Stimulated activated CD8-positive, alpha-beta memory T cell treated with anti-CD3 and anti-CD28 coated beads, Interleukin-7, amount 100 ng/mL, for 24 hours (primary cell): ENCODE results near the gene FBXO3.
"Not testable (repeated sequence)": the region's sequence is repeated elsewhere in the genome, so short reads cannot be mapped to it uniquely, and the experiment has no call there.

Experiments used
- DNase-seq: peaks from one replicate; pipeline ENCODE4 v3.0.0-alpha.2; 2020; ENCODE audit warnings: low read depth

FBXO3 gene

GRCh38 chr11:33727539-33727938, 46.8 kb downstream of the FBXO3 start:
- DNase-seq: not testable (repeated sequence)

GRCh38 chr11:33725496-33725895, 48.8 kb downstream of the FBXO3 start:
- no peak for DNase-seq

GRCh38 chr11:33724644-33725035, 49.7 kb downstream of the FBXO3 start:
- DNase-seq: no peak

- DNase-seq: no peak
These were observed 51.0 kb downstream of the FBXO3 start for GRCh38 chr11:33723238-33723881.

GRCh38 chr11:33722590-33723234, 51.6 kb downstream of the FBXO3 start:
- no peak for DNase-seq

- DNase-seq: no peak
These were observed 52.3 kb downstream of the FBXO3 start for GRCh38 chr11:33721984-33722383.

GRCh38 chr11:33721426-33721825, 52.9 kb downstream of the FBXO3 start:
- DNase-seq: no peak

GRCh38 chr11:33719587-33719986, 54.7 kb downstream of the FBXO3 start:
- no peak for DNase-seq

GRCh38 chr11:33718440-33718839, 55.9 kb downstream of the FBXO3 start:
- no peak for DNase-seq

GRCh38 chr11:33716243-33716642, 58.1 kb downstream of the FBXO3 start:
- DNase-seq: no peak

- DNase-seq: no peak
These were observed 60.4 kb downstream of the FBXO3 start for GRCh38 chr11:33713856-33714398.

- no peak for DNase-seq
These were observed 61.0 kb downstream of the FBXO3 start for GRCh38 chr11:33713151-33713855.

- DNase-seq: no peak
These were observed 61.9 kb downstream of the FBXO3 start for GRCh38 chr11:33712436-33712835.

- DNase-seq: no peak
These were observed 64.9 kb downstream of the FBXO3 start for GRCh38 chr11:33709466-33709865.

GRCh38 chr11:33708985-33709384, 65.3 kb downstream of the FBXO3 start:
- DNase-seq: no peak

- DNase-seq: not testable (repeated sequence)
These were observed 66.5 kb downstream of the FBXO3 start for GRCh38 chr11:33707831-33708230.

- no peak for DNase-seq
These were observed 67.4 kb downstream of the FBXO3 start for GRCh38 chr11:33706966-33707365.

GRCh38 chr11:33706546-33706945, 67.8 kb downstream of the FBXO3 start:
- no peak for DNase-seq

- DNase-seq: no peak
These were observed 69.9 kb downstream of the FBXO3 start for GRCh38 chr11:33704240-33705002.

GRCh38 chr11:33703788-33704187, 70.5 kb downstream of the FBXO3 start:
- DNase-seq: no peak

- DNase-seq: no peak
These were observed 71.1 kb downstream of the FBXO3 start for GRCh38 chr11:33703234-33703633.
